CD4-positive, alpha-beta T cell (primary cell): ENCODE results near the gene PSMD2. TPM values are rescaled to one million over a fixed set of nuclear protein-coding genes. Genes with fewer than 3 reads are reported as not detected.
A peak's percentile ranks its signal among the peaks of the same experiment; 100 is the strongest.

ENCODE experiments used
- ATAC-seq: fragments of 200-7000 bp; cut with Tn5 transposase; one replicate; pipeline ENCODE4 v1.10.0; 2022; ENCODE audit warnings: mild to moderate bottlenecking; ENCODE audit not compliant: poor library complexity
- CTCF ChIA-PET: fragments of 350-600 bp; sonication (Branson Sonifier 250); formaldehyde crosslinking; loops from one replicate; lab custom pipeline; 2021; ENCODE audit warnings: antibody characterized with exemption, inconsistent platforms; lab: Charles Lee
- POLR2A ChIA-PET: fragments of 350-600 bp; sonication (Branson Sonifier 250); formaldehyde crosslinking; loops from one replicate; lab custom pipeline; 2021; ENCODE audit warnings: antibody characterized with exemption, inconsistent platforms; lab: Charles Lee
- DNase-seq, 14 experiments: peaks; one replicate each; pipeline ENCODE4 v3.0.0-alpha.2; 2013 to 2020; ENCODE audit warnings: mixed read lengths in 2 of 14
- H3K27ac ChIP-seq, 2 donors: one replicate each; pipeline versions ENCODE4 v1.5.1 to v1.7.0; 2013; ENCODE audit warnings: low read length in 2 of 2, low read depth in 1 of 2, mild to moderate bottlenecking in 1 of 2
- H3K27me3 ChIP-seq, 2 experiments: 1 replicate in 1 of 2; 2 replicates in 1 of 2; pipeline versions ENCODE4 v1.6.1 to v1.7.0; 2013; ENCODE audit warnings: low read length in 2 of 2, control low read depth in 1 of 2, mild to moderate bottlenecking in 1 of 2, moderate library complexity in 1 of 2; ENCODE audit not compliant: insufficient read depth in 2 of 2, control insufficient read depth in 1 of 2
- H3K36me3 ChIP-seq: one replicate; pipeline ENCODE4 v1.6.1; 2013; ENCODE audit warnings: low read length, control low read depth; ENCODE audit not compliant: insufficient read depth
- H3K4me1 ChIP-seq: one replicate; pipeline ENCODE4 v1.6.1; 2013; ENCODE audit warnings: low read length, control low read depth; ENCODE audit not compliant: insufficient read depth
- H3K4me3 ChIP-seq: one replicate; pipeline ENCODE4 v1.5.1; 2013; ENCODE audit warnings: mild to moderate bottlenecking, low read length, moderate library complexity
- H3K9me3 ChIP-seq, 2 experiments: 1 replicate in 1 of 2; 2 replicates in 1 of 2; pipeline versions ENCODE4 v1.6.1 to v1.7.0; 2013; ENCODE audit warnings: low read length in 2 of 2, mild to moderate bottlenecking in 2 of 2, control low read depth in 1 of 2, moderate library complexity in 1 of 2; ENCODE audit not compliant: control insufficient read depth in 1 of 2, insufficient read depth in 1 of 2
- H3K27ac Mint-ChIP-seq: one replicate; pipeline ENCODE4 v1.8.0; 2020; ENCODE audit warnings: mixed read lengths
- H3K27me3 Mint-ChIP-seq: one replicate; pipeline ENCODE4 v1.8.0; 2021; ENCODE audit warnings: mixed read lengths
- H3K36me3 Mint-ChIP-seq: one replicate; pipeline ENCODE4 v1.8.0; 2021; ENCODE audit warnings: low read depth, mixed read lengths
- H3K4me1 Mint-ChIP-seq: one replicate; pipeline ENCODE4 v1.8.0; 2021; ENCODE audit warnings: low read depth, mixed read lengths
- H3K4me3 Mint-ChIP-seq: one replicate; pipeline ENCODE4 v1.8.0; 2020; ENCODE audit warnings: mild to moderate bottlenecking, mixed read lengths
- H3K9me3 Mint-ChIP-seq: one replicate; pipeline ENCODE4 v1.8.0; 2020; ENCODE audit warnings: mixed read lengths
- CTCF ChIP-seq: fragments of 200-600 bp; IDR thresholded peaks from one replicate; pipeline ENCODE4 v1.8.0; 2022; ENCODE audit warnings: antibody characterized with exemption, mild to moderate bottlenecking
- intact Hi-C, 2 experiments: fragments of 100-400 bp; cut with DNase I in 1 of 2; cut with micrococcal nuclease in 1 of 2; formaldehyde crosslinking; loops; one replicate each; pipeline versions ENCODE4 v1.15.1 to v1.9.0; 2023 to 2025; cut with DNase I, micrococcal nuclease
- total RNA-seq, 174 experiments: library from RNA in 2 of 174; stranded (reverse) in 2 of 174; gene quantifications; one replicate each; pipeline ENCODE4 v1.2.3 and lab custom pipeline; 2021 to 2026

PSMD2 gene
- total RNA-seq, 2 experiments from 2014 or later, result 159 TPM

GRCh38 chr3:184333190-184333589 is 34.1 kb downstream of the PSMD2 start:
- ChIA-PET POLR2A (no interaction called here), CTCF (no interaction called here)
- no peak for TF ChIP-seq CTCF
- Mint-ChIP-seq H3K9me3 (no peaks in the 10 kb centered on the region), H3K36me3 (peaks cover 71% of the 10 kb centered on the region), H3K27ac (peak overlapping the region; percentile 97), H3K4me1 (peaks cover 28% of the 10 kb centered on the region), H3K27me3 (no peaks in the 10 kb centered on the region), H3K4me3 (no peak overlapping the region)
- Histone ChIP-seq H3K9me3 (no peaks in the 10 kb centered on the region), H3K27ac (peak overlapping the region; percentile 11 to 14), H3K4me1 (peaks cover 31% of the 10 kb centered on the region), H3K36me3 (peaks cover 65% of the 10 kb centered on the region), H3K27me3 (no peaks in the 10 kb centered on the region), H3K4me3 (no peak overlapping the region)
- ATAC-seq (no peak), DNase-seq (no peak)
- intact Hi-C loops, result loop anchor here in 1 of 2 experiments (1.0 kb wide), 1 partner anchor 16 kb away; no protein-coding TSS in a partner anchor

- H3K27ac Mint-ChIP-seq, result peak overlapping the region; percentile 97
- H3K27me3 ChIP-seq, result no peaks in the 10 kb centered on the region
- peaks cover 34% of the 10 kb centered on the region for H3K4me1 ChIP-seq
- peaks cover 29% of the 10 kb centered on the region for H3K4me1 Mint-ChIP-seq
- TF ChIP-seq CTCF, result no peak
- no peak overlapping the region for H3K4me3 ChIP-seq
- H3K36me3 ChIP-seq, result peaks cover 60% of the 10 kb centered on the region
- POLR2A ChIA-PET, result no interaction called here
- peak overlapping the region; percentile 14 to 88 for H3K27ac ChIP-seq
- ATAC-seq (no peak), DNase-seq (no peak)
- peaks cover 66% of the 10 kb centered on the region for H3K36me3 Mint-ChIP-seq
- CTCF ChIA-PET, result no interaction called here
- no peaks in the 10 kb centered on the region for H3K9me3 ChIP-seq
- no peaks in the 10 kb centered on the region for H3K9me3 Mint-ChIP-seq
- peak overlapping the region; percentile 83 for H3K4me3 Mint-ChIP-seq
- intact Hi-C loops, result loop anchor here in 1 of 2 experiments (1.0 kb wide), 1 partner anchor 16 kb away; no protein-coding TSS in a partner anchor
- no peaks in the 10 kb centered on the region for H3K27me3 Mint-ChIP-seq
These were observed 34.7 kb downstream of the PSMD2 start for GRCh38 chr3:184333700-184334099.

- no peak for TF ChIP-seq CTCF
- CTCF ChIA-PET, result no interaction called here
- H3K4me3 Mint-ChIP-seq, result peak overlapping the region; percentile 83
These were observed 35.6 kb downstream of the PSMD2 start for GRCh38 chr3:184334470-184335158.

More at GRCh38 chr3:184334470-184335158, 35.6 kb downstream of the PSMD2 start:
- DNase-seq, result peak in 8 of 14 experiments; percentile 24 to 71 (median 44)
- H3K4me1 Mint-ChIP-seq, result peaks cover 34% of the 10 kb centered on the region
- peaks cover 57% of the 10 kb centered on the region for H3K36me3 Mint-ChIP-seq
- peaks cover 38% of the 10 kb centered on the region for H3K4me1 ChIP-seq
- H3K4me3 ChIP-seq, result no peak overlapping the region
- peak overlapping the region; percentile 97 for H3K27ac Mint-ChIP-seq
- no peaks in the 10 kb centered on the region for H3K27me3 ChIP-seq
- POLR2A ChIA-PET, result no interaction called here
- H3K9me3 ChIP-seq, result no peaks in the 10 kb centered on the region
- intact Hi-C loops, result loop anchor here in 1 of 2 experiments (1.0 kb wide), 1 partner anchor 20 kb away; the partner anchor contains the start of gene EIF4G1
- no peaks in the 10 kb centered on the region for H3K27me3 Mint-ChIP-seq
- H3K9me3 Mint-ChIP-seq, result no peaks in the 10 kb centered on the region
- H3K36me3 ChIP-seq, result peaks cover 53% of the 10 kb centered on the region
- ATAC-seq, result peak; percentile 43
- peak overlapping the region; percentile 88 to 95 for H3K27ac ChIP-seq
